Testis (tissue), 3 donors: ENCODE measurements around the gene ATP6V0D1. TPM values are rescaled to one million over a fixed set of nuclear protein-coding genes. Genes with fewer than 3 reads are reported as not detected.

Experiments used
- DNase-seq: peaks from one replicate; pipeline ENCODE4 v3.0.0-alpha.2; 2019
- H3K27ac ChIP-seq, 2 donors: fragments of 200-600 bp; sonication (generic); one replicate each; pipeline ENCODE4 v1.5.1; 2019
- H3K27me3 ChIP-seq: fragments of 200-600 bp; sonication (generic); one replicate; pipeline ENCODE4 v1.5.1; 2019
- H3K36me3 ChIP-seq: fragments of 200-600 bp; sonication (generic); one replicate; pipeline ENCODE4 v1.5.1; 2017; ENCODE audit warnings: low read depth; ENCODE audit errors: missing control alignments
- H3K4me1 ChIP-seq: fragments of 200-600 bp; sonication (generic); one replicate; pipeline ENCODE4 v1.5.1; 2019
- H3K4me3 ChIP-seq, 2 donors: fragments of 200-600 bp; sonication (generic); one replicate each; pipeline ENCODE4 v1.5.1; 2017 to 2019
- H3K9me3 ChIP-seq: fragments of 200-600 bp; sonication (generic); one replicate; pipeline ENCODE4 v1.5.1; 2017
- POLR2A ChIP-seq: fragments of 450-650 bp; IDR thresholded peaks from one replicate; pipeline ENCODE4 v1.6.1; 2017; ENCODE audit warnings: antibody characterized with exemption, mild to moderate bottlenecking, moderate library complexity
- WGBS, 2 donors: methylation state at CpG; one replicate each; pipeline ENCODE4 v1.1.5; 2018; 5-methylcytosine and 5-hydroxymethylcytosine counted together
- intact Hi-C: fragments of 100-400 bp; cut with DNase I; formaldehyde crosslinking; loops from one replicate; pipeline ENCODE4 v1.15.1; 2023; ENCODE audit warnings: low total_unique reads
- polyA plus RNA-seq: library from polyadenylated mRNA; stranded (reverse); fragments of 350-450 nt; fragmentation: Illumina TruSeq; extraction: RNeasy Lipid Tissue Mini Kit (QIAGEN cat#74804); gene quantifications from one replicate; pipeline ENCODE4 v1.2.3, GENCODE V29; 2014; ENCODE audit warnings: low read depth, low replicate concordance; ENCODE audit not compliant: insufficient read depth
- total RNA-seq, 2 donors: library from RNA; depleted of rRNA; stranded (reverse); fragments of >200 nt; gene quantifications; one replicate each; pipeline ENCODE4 v1.2.3, GENCODE V29; 2016
- TF ChIP-seq, protein P1 (sequence below), 3 experiments: fragments of 450-650 bp in 2 of 3; fragments of 200-600 bp in 1 of 3; sonication (generic) in 1 of 3; IDR thresholded peaks; one replicate each; pipeline ENCODE4 v1.5.1; 2016 to 2019; ENCODE audit warnings: antibody characterized with exemption in 3 of 3, mild to moderate bottlenecking in 2 of 3, moderate library complexity in 1 of 3

The ATP6V0D1 gene
- total and polyA plus RNA-seq, 3 donors from 2014 or later, result 95.0 to 165 (median 135) TPM

DNA sequence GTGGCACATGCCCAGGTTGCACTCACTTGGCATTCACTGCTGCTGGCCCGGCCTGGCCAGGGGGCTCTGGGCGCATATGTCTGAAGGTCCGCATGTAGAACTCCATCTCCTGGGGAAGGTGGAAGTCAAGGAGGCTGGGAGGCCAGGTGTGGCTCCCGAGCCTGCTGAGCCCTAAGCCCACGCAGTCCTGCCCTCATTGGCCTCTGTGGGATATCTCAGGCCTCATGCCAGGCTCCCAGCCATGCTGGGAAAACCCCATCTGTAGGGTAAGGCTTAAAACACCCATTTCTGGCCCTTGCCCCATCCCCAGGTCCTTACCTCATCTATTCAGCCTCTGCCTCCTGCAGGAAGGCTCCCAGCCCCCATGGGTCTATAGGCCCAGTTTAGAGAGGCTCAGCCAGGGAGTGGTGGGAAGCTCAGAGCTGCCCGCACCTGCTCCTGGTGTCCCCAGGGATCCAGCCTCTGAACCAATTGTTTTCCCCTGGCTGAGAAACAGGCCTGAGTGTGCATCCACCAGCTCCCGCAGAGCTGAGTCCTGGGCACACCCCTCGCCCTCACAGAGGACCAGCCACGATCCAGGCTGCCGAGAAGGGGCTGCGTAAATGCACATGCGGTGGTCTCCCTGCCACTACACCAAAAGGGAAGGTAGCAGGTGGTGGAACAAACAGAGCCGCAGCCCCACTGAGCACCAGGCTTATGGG is 85.3 kb downstream of the ATP6V0D1 start:
- no peak for TF ChIP-seq POLR2A
- TF ChIP-seq, protein P1, sequence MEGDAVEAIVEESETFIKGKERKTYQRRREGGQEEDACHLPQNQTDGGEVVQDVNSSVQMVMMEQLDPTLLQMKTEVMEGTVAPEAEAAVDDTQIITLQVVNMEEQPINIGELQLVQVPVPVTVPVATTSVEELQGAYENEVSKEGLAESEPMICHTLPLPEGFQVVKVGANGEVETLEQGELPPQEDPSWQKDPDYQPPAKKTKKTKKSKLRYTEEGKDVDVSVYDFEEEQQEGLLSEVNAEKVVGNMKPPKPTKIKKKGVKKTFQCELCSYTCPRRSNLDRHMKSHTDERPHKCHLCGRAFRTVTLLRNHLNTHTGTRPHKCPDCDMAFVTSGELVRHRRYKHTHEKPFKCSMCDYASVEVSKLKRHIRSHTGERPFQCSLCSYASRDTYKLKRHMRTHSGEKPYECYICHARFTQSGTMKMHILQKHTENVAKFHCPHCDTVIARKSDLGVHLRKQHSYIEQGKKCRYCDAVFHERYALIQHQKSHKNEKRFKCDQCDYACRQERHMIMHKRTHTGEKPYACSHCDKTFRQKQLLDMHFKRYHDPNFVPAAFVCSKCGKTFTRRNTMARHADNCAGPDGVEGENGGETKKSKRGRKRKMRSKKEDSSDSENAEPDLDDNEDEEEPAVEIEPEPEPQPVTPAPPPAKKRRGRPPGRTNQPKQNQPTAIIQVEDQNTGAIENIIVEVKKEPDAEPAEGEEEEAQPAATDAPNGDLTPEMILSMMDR (IDR thresholded peaks at IDR 0.05), result no peak
- H3K27me3 ChIP-seq, result no peaks in the 10 kb centered on the region

DNA sequence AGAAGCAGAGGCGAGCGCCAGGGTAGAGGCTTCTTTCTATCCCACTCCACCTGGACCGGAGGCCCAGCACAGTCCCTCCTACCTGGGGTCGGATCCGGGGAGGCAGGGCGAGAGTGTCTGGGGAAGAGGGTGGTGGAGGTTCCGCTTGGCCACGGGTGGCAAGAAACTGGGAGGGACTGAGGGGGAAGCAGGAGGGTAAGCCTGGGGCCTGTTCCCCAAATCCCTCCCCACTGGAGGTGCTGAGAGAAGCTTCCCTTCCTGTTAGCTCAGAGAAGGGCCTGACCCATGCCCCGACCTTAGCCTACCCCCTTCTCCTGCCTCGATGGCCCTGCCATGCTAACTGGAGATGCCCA is 85.9 kb downstream of the ATP6V0D1 start:
- Histone ChIP-seq H3K27me3 (no peaks in the 10 kb centered on the region), H3K4me1 (peaks cover 30% of the 10 kb centered on the region), H3K36me3 (no peaks in the 10 kb centered on the region), H3K27ac (no peak overlapping the region), H3K9me3 (no peaks in the 10 kb centered on the region), H3K4me3 (peak overlapping the region in 1 of 2 donors; percentile 8)
- WGBS, 2 donors, result 71 to 73% methylated on average over 10 of the region's 10 CpGs
- no peak for TF ChIP-seq POLR2A
- TF ChIP-seq, protein P1 (IDR thresholded peaks at IDR 0.05), result no peak
- DNase-seq, result no peak
- intact Hi-C loops, result no loop called here

More for the DNA sequence above, 85.3 kb downstream of the ATP6V0D1 start:
- 72 to 80% methylated on average over 7 to 12 of the region's 13 CpGs for WGBS, 2 donors
- peaks cover 30% of the 10 kb centered on the region for H3K4me1 ChIP-seq
- intact Hi-C loops, result no loop called here
- no peaks in the 10 kb centered on the region for H3K36me3 ChIP-seq
- H3K27ac ChIP-seq, result no peak overlapping the region
- no peak for DNase-seq
- H3K9me3 ChIP-seq, result no peaks in the 10 kb centered on the region
- no peak overlapping the region for H3K4me3 ChIP-seq

DNA sequence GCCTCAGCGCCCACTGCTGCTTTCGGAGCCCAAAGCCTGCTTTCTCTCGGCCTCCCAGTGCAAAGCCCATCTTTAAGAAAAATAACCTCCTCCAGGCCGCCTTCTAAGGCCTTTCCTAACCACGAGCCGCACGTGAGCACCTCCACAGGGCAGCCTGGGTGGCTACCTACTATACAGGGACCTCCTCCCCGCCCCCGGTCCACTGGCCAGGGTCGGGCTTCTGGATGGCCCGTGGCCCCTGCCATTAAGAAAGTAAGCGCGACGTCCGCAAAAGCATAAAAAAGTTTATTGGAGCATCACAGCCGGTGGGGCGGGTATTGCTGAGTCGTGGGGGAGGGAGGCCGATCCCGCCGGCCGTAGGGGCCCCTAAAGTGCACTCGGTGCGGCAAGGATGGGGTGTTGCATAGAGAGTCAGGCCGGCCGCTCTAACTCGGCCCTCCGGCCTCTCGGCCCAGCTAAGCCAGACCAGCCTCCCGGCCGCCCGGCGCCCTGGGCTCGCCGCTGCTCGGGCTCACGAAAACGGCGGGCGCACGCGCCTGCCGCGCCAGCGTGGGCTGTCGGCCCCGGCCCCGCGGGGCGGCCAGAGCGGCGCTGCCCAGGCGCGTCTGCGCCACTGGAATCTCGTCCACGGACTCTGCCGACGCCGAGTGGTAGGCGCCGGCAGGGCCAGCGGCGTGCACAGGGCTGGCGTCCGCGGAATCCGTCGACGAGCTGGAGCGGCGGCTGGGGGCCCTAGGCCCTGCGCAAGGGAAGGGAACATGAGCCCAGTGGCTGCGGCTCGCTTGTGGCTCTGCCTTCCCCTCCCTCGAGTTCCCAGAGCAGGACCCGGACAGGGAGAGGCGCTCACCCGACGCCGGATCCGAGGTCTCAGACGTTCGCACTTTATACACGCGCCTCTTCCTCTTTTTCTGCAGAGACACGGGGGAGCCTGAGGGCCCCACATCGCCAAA is 86.5 kb downstream of the ATP6V0D1 start:
- no peaks in the 10 kb centered on the region for H3K36me3 ChIP-seq
- intact Hi-C loops, result no loop called here
- TF ChIP-seq, protein P1 (IDR thresholded peaks at IDR 0.05), result no peak
- TF ChIP-seq POLR2A, result no peak
- peak overlapping the region; percentile 1 to 2 for H3K27ac ChIP-seq
- no peak for DNase-seq
- peak overlapping the region; percentile 2 to 41 for H3K4me3 ChIP-seq
- WGBS, 2 donors, result 40 to 46% methylated on average over 30 to 88 of the region's 88 CpGs
- H3K9me3 ChIP-seq, result no peaks in the 10 kb centered on the region
- no peaks in the 10 kb centered on the region for H3K27me3 ChIP-seq
- peaks cover 30% of the 10 kb centered on the region for H3K4me1 ChIP-seq

DNA sequence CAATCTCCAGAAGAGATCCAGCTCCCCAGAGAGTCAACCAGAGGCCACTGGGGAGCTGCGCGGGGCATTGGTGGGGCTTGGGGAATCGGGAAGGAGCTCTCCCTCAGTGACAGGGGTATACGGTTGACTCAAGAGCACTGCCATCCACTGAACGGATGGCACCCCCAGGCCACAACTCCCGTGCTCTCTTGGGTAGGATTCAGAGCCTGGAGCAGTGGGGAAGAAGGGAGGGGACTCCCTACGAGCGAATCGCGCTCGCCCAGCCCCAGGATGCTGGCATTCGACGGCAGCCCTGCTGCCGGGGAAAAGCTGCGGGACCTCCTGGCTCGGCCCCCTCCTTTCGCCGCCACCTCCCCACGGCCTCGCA is 87.2 kb downstream of the ATP6V0D1 start:
- Histone ChIP-seq H3K36me3 (no peaks in the 10 kb centered on the region), H3K27me3 (no peaks in the 10 kb centered on the region), H3K27ac (peak overlapping the region; percentile 1 to 2), H3K4me1 (peaks cover 30% of the 10 kb centered on the region), H3K4me3 (peak overlapping the region; percentile 2 to 41), H3K9me3 (no peaks in the 10 kb centered on the region)
- intact Hi-C loops, result no loop called here
- DNase-seq, result no peak
- TF ChIP-seq POLR2A, result no peak
- TF ChIP-seq, protein P1 (IDR thresholded peaks at IDR 0.05), result no peak
- WGBS, 2 donors, result 3 to 19% methylated on average over 13 to 20 of the region's 20 CpGs
